Measurements from ENCODE around the gene SQOR.

SQOR gene

GRCh38 chr15:45704329-45705249, 69.8 kb downstream of the SQOR start:
- in situ Hi-C loops (cut with MboI; ENCODE audit: low sequenced_read_pairs) = no loop called here

GRCh38 chr15:45705510-45706473, 71.0 kb downstream of the SQOR start:
- in situ Hi-C loops (cut with MboI; ENCODE audit: low sequenced_read_pairs) = no loop called here

GRCh38 chr15:45710657-45711056, 75.8 kb downstream of the SQOR start:
- in situ Hi-C loops (cut with MboI; ENCODE audit: low sequenced_read_pairs) = no loop called here

DNA sequence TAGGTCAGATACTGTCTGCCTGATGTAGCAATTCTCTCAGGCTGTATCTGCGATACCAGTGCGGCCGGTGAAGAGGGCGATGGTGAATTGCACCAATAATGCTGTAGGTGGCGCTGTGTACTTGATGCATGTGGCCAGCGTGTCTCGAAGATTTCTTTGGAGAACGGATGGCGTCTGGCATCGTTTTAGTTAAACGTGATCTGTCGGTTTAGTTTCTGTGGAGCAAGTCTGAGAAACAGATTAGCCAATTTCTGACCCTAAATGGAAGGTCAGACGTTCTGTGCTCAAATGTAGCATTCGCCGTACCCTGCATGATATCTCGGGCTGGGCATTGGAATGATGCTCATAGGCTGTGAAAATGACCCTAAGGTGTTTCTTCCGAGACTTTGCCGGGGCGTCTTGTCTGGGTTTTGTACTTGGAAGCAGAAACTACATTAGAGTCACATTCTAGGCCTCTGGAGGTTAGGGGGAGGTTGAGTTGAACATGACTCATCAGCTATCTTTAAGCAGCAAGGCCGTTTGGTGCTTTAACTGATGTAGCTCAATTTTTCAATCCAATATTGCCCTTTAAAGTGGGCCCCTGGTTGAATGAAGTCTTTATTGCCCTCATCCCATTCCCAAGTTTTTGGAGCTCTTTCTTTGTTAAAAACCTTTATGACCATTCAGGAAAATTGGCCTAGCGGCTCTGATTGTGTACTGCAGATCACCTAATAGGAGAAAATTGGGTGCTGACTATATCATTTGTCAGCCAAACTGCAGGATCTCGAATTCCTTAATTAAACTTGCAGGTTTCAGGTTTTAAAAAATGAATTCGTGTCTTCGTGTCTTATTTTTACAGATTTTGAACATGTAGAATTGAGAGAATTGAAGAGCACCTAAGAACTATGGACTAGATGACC, 80.0 kb downstream of the SQOR start:
- in situ Hi-C loops (cut with MboI; ENCODE audit: low sequenced_read_pairs) = no loop called here

DNA sequence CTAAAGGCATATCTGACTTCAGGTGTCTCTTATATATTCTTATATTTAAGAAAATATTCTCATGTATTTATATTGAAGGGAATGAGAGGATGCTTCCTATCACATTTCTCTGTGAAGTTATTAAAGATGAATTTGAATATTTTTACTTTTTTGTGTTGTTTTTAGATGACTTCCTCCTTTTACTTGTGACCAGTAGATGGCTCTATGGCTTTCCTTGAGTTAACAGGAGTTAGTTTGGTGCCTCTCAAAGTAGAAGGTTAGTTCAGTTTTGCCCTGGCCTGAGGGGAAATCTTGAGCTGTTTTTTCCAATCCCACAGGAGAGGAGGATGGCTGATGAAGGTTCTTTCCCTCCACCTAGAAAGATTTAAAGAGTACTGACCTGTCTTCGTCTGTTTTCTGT, 80.7 kb downstream of the SQOR start:
- in situ Hi-C loops (cut with MboI; ENCODE audit: low sequenced_read_pairs) = no loop called here

DNA sequence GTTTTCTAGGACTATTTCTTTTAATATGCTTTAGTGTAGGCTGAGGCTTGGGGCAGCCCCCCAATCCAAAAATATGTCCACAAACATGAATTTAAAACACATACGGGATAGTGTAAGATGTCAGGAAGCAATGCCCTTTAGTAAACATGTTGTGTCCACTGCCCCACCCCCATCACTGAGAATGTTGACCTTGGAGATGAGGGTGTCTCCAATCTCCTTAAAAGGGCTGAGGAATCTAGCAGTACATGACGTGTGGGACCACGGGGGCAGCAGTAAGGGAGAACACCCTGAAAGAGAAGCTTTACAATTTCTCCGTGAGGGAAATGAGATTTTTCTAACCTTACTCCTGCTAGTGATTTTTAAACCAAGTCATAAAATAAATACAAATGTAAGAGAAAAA, 84.7 kb downstream of the SQOR start:
- in situ Hi-C loops (cut with MboI; ENCODE audit: low sequenced_read_pairs) = no loop called here

DNA sequence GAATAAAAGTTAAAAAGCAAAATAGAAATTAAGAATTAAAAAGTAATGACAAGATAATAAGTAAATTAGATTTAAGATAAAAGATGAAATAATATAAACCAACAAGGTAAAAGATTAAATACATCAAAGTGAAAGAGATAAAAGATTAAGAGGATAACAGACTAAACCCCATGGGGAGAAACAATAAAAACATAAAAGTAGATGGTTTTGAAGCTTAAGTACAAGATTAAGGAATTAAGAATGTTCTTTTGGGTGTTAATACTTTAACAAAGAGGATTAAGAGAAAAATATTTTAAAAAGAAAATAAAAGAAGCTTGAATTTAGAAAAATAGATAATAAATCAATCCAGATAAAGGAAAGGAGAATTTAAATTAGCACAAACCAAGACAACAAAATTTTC, 85.4 kb downstream of the SQOR start:
- in situ Hi-C loops (cut with MboI; ENCODE audit: low sequenced_read_pairs) = no loop called here

- in situ Hi-C loops (cut with MboI; ENCODE audit: low sequenced_read_pairs) = no loop called here
Measured at GRCh38 chr15:45728641-45729040, 93.8 kb downstream of the SQOR start.

DNA sequence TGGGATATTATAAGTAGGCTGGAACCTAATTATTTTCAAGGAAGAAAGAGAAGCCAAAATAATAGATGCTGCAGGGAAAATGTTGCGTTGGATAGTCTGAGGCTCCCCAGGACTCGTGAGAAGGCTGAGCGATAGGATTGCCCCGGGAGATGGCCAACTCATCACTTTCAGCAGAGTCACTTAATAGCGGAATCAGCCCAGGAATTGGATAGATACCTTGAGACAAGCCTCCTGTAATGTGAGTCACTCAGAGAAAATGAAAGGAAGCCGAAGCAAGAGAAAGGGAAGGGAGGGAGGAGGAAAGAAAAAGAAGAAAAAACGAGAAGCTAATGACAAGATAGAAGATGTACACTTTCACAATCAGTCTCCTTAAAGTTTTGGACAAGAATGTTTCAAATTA, 94.3 kb downstream of the SQOR start:
- in situ Hi-C loops (cut with MboI; ENCODE audit: low sequenced_read_pairs) = no loop called here

- in situ Hi-C loops (cut with MboI; ENCODE audit: low sequenced_read_pairs) = no loop called here
Measured at GRCh38 chr15:45731343-45731742, 96.5 kb downstream of the SQOR start.

GRCh38 chr15:45732662-45733061, 97.8 kb downstream of the SQOR start:
- in situ Hi-C loops (cut with MboI; ENCODE audit: low sequenced_read_pairs) = no loop called here

DNA sequence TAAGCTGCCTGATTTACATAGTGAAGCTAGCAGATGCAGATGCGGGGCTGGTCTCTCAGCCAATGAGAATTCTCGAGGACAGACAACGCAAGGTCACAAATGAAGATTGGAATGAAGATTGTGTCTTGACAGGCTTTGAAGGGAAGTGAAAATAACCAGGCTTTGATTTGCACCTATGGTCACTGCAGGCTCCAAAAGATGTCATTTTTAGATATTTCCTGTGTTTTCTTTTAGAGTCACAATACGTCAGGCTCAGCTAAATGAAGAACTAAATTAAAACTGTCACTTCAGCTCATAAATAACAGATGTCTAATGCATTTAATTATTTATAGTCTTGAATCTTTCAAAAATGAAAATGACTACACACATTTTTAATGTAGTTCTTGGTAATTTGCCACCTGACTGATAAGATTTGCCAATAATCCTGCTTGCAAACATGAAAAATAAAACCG, 99.5 kb downstream of the SQOR start:
- in situ Hi-C loops (cut with MboI; ENCODE audit: low sequenced_read_pairs) = no loop called here
